Endothelial cell of umbilical vein (primary cell): ENCODE results near the gene CDIP1.

Experiments used
- CTCF ChIP-seq, 2 donors: IDR thresholded peaks; 1 replicate in 1 of 2; 2 replicates in 1 of 2; pipeline ENCODE4 v1.5.1; 2011; ENCODE audit warnings: low read length in 2 of 2, mild to moderate bottlenecking in 2 of 2, moderate library complexity in 2 of 2, control low read depth in 1 of 2, inconsistent platforms in 1 of 2, low read depth in 1 of 2; ENCODE audit not compliant: insufficient read depth in 1 of 2; ENCODE audit errors: extremely low read depth in 1 of 2
- EZH2 ChIP-seq: IDR thresholded peaks from 2 replicates; pipeline ENCODE4 v1.6.1; 2012; ENCODE audit warnings: borderline replicate concordance, low read depth, mild to moderate bottlenecking, moderate library complexity, low read length, inconsistent platforms; ENCODE audit not compliant: severe bottlenecking
- FOS ChIP-seq: IDR thresholded peaks from 2 replicates; pipeline ENCODE4 v1.6.1; 2011; ENCODE audit warnings: mild to moderate bottlenecking, low read length, moderate library complexity, borderline replicate concordance; ENCODE audit not compliant: insufficient read depth
- GATA2 ChIP-seq: IDR thresholded peaks from 2 replicates; pipeline ENCODE4 v1.7.0; 2011; ENCODE audit warnings: low read depth, mild to moderate bottlenecking, moderate library complexity, mixed read lengths, low read length; ENCODE audit not compliant: insufficient read length, insufficient read depth
- JUN ChIP-seq: IDR thresholded peaks from 2 replicates; pipeline ENCODE4 v1.6.1; 2011; ENCODE audit warnings: borderline replicate concordance, low read depth; ENCODE audit not compliant: insufficient read length, insufficient read depth
- MAX ChIP-seq: IDR thresholded peaks from 2 replicates; pipeline ENCODE4 v1.6.1; 2011; ENCODE audit not compliant: insufficient read depth, insufficient read length
- MYC ChIP-seq: IDR thresholded peaks from one replicate; pipeline ENCODE4 v1.6.1; 2011; ENCODE audit warnings: mild to moderate bottlenecking, low read depth, low read length
- POLR2A ChIP-seq: IDR thresholded peaks from 2 replicates; pipeline ENCODE4 v1.6.1; 2012; ENCODE audit warnings: low read depth, mild to moderate bottlenecking, control low read depth, low read length
- POLR2AphosphoS5 ChIP-seq: IDR thresholded peaks from 2 replicates; pipeline ENCODE4 v1.6.1; 2012; ENCODE audit warnings: low read depth, mild to moderate bottlenecking, control low read depth, low read length, moderate library complexity; ENCODE audit not compliant: insufficient read depth

GRCh38 chr16:4481963-4482362 lies 56.6 kb downstream of the CDIP1 start:
- no peak for TF ChIP-seq CTCF (IDR thresholded peaks at IDR 0.05; ENCODE audit: extremely low read depth in 1 of 2, insufficient read depth in 1 of 2, low read depth in 1 of 2, low read length in 2 of 2)
- TF ChIP-seq EZH2: no peak
- no peak for TF ChIP-seq POLR2A
- no peak for TF ChIP-seq POLR2AphosphoS5
- TF ChIP-seq JUN: no peak
- no peak for TF ChIP-seq MAX
- TF ChIP-seq FOS: no peak
- TF ChIP-seq MYC: no peak
- no peak for TF ChIP-seq GATA2
